GM12865 (cell line): ENCODE measurements around the gene CACNA1C.
"Not testable (repeated sequence)": the region's sequence is repeated elsewhere in the genome, so short reads cannot be mapped to it uniquely, and the experiment has no call there.

ENCODE experiments used
- DNase-seq: peaks from one replicate; pipeline ENCODE4 v3.0.0; 2010; ENCODE audit warnings: low read depth
- H3K4me3 ChIP-seq: 2 replicates; pipeline ENCODE4 v1.5.1; 2011; ENCODE audit warnings: mild to moderate bottlenecking, low read depth, low read length, control low read depth
- CTCF ChIP-seq: IDR thresholded peaks from 2 replicates; pipeline ENCODE4 v1.5.1; 2011; ENCODE audit warnings: low read length, control low read depth, low read depth, inconsistent platforms; ENCODE audit not compliant: insufficient read depth; ENCODE audit errors: missing control alignments

The CACNA1C gene

GRCh38 chr12:2125651-2126522, 73.1 kb downstream of the CACNA1C start:
- no peak overlapping the region for H3K4me3 ChIP-seq
- DNase-seq = no peak
- TF ChIP-seq CTCF = no peak

GRCh38 chr12:2126676-2127406, 74.1 kb downstream of the CACNA1C start:
- DNase-seq = no peak
- no peak for TF ChIP-seq CTCF
- no peak overlapping the region for H3K4me3 ChIP-seq

- no peak for DNase-seq
- TF ChIP-seq CTCF = no peak
- no peak overlapping the region for H3K4me3 ChIP-seq
These were observed 76.3 kb downstream of the CACNA1C start for GRCh38 chr12:2129076-2129475.

- DNase-seq, H3K4me3 ChIP-seq: not testable (repeated sequence)
These were observed 83.1 kb downstream of the CACNA1C start for GRCh38 chr12:2135661-2136418.

GRCh38 chr12:2136901-2137300, 84.1 kb downstream of the CACNA1C start:
- no peak for DNase-seq
- H3K4me3 ChIP-seq = no peak overlapping the region
- no peak for TF ChIP-seq CTCF

GRCh38 chr12:2137711-2138110, 84.9 kb downstream of the CACNA1C start:
- no peak overlapping the region for H3K4me3 ChIP-seq
- TF ChIP-seq CTCF = no peak
- no peak for DNase-seq

- H3K4me3 ChIP-seq = no peak overlapping the region
- TF ChIP-seq CTCF = no peak
- DNase-seq = no peak
These were observed 85.5 kb downstream of the CACNA1C start for GRCh38 chr12:2138294-2138693.
